Colonic mucosa (tissue), 4 donors: ENCODE measurements around the gene TTN. TPM values are rescaled to one million over a fixed set of nuclear protein-coding genes. Genes with fewer than 3 reads are reported as not detected.

Source experiments
- DNase-seq: peaks from one replicate; pipeline ENCODE4 v3.0.0-alpha.2; 2020
- H3K27ac ChIP-seq: fragments of 200-600 bp; one replicate; pipeline ENCODE4 v1.8.0; 2021
- H3K27me3 ChIP-seq: fragments of 200-600 bp; one replicate; pipeline ENCODE4 v1.8.0; 2021
- H3K36me3 ChIP-seq: fragments of 200-600 bp; one replicate; pipeline ENCODE4 v1.8.0; 2021
- H3K4me1 ChIP-seq: fragments of 200-600 bp; one replicate; pipeline ENCODE4 v1.8.0; 2021; ENCODE audit warnings: mild to moderate bottlenecking
- H3K4me3 ChIP-seq: fragments of 200-600 bp; one replicate; pipeline ENCODE4 v1.8.0; 2021
- H3K9ac ChIP-seq, 2 donors: one replicate each; pipeline ENCODE4 v1.7.0; 2013; ENCODE audit warnings: control low read depth in 2 of 2, low read depth in 2 of 2, low read length in 2 of 2
- H3K9me3 ChIP-seq: fragments of 200-600 bp; one replicate; pipeline ENCODE4 v1.8.0; 2021
- CTCF ChIP-seq: fragments of 200-600 bp; IDR thresholded peaks from one replicate; pipeline ENCODE4 v1.8.0; 2022; ENCODE audit warnings: antibody characterized with exemption, mild to moderate bottlenecking
- intact Hi-C: fragments of 100-400 bp; cut with DNase I; formaldehyde crosslinking; loops from one replicate; pipeline ENCODE4 v1.14.1; 2022
- total RNA-seq, 2 donors: library from RNA; stranded (reverse); fragmentation: NEBNext Ultra II Directional in 1 of 2; extraction: Animal tissue kit (Norgen Biotek cat#: 25700) in 1 of 2; gene quantifications; one replicate each; pipeline ENCODE4 v1.2.1, GENCODE V29; 2021
- donor health status: healthy.
- donor health status: DM: no; HTN: no; CAD: no.
- donor health status: DM: no; HTN: no; CAD: no.

TTN gene
- total RNA-seq, 2 donors from 2014 or later: 0.99 to 1.8 TPM

GRCh38 chr2:178800510-178800909 is 6.7 kb downstream of the TTN start:
- H3K9ac ChIP-seq: no peak overlapping the region
- no peaks in the 10 kb centered on the region for H3K4me1 ChIP-seq
- H3K27ac ChIP-seq: no peak overlapping the region
- no peaks in the 10 kb centered on the region for H3K9me3 ChIP-seq
- DNase-seq: no peak
- H3K27me3 ChIP-seq: no peaks in the 10 kb centered on the region
- intact Hi-C loops: no loop called here
- no peak for TF ChIP-seq CTCF
- no peaks in the 10 kb centered on the region for H3K36me3 ChIP-seq
- no peak overlapping the region for H3K4me3 ChIP-seq

- no peak for DNase-seq
Observed at GRCh38 chr2:178799305-178799704, 7.9 kb downstream of the TTN start.

GRCh38 chr2:178796079-178796677 is 11.0 kb downstream of the TTN start:
- Histone ChIP-seq H3K36me3 (no peaks in the 10 kb centered on the region), H3K27me3 (no peaks in the 10 kb centered on the region), H3K9me3 (no peaks in the 10 kb centered on the region), H3K4me1 (no peaks in the 10 kb centered on the region), H3K4me3 (no peak overlapping the region), H3K9ac (no peak overlapping the region), H3K27ac (no peak overlapping the region)
- TF ChIP-seq CTCF: peak; percentile 38
- DNase-seq: no peak
- intact Hi-C loops: loop anchor here (10.0 kb wide), 1 partner anchor 119 kb away; no protein-coding TSS in a partner anchor

More at GRCh38 chr2:178799305-178799704, 7.9 kb downstream of the TTN start:
- intact Hi-C loops: loop anchor here (10.0 kb wide), 1 partner anchor 115 kb away; no protein-coding TSS in a partner anchor
- Histone ChIP-seq H3K27me3 (no peaks in the 10 kb centered on the region), H3K9ac (no peak overlapping the region), H3K9me3 (no peaks in the 10 kb centered on the region), H3K36me3 (no peaks in the 10 kb centered on the region), H3K27ac (no peak overlapping the region), H3K4me3 (no peak overlapping the region), H3K4me1 (no peaks in the 10 kb centered on the region)
- no peak for TF ChIP-seq CTCF

GRCh38 chr2:178787934-178788333 is 19.3 kb downstream of the TTN start:
- no peak for TF ChIP-seq CTCF
- Histone ChIP-seq H3K27me3 (no peaks in the 10 kb centered on the region), H3K9ac (no peak overlapping the region), H3K27ac (no peak overlapping the region), H3K4me3 (no peak overlapping the region), H3K4me1 (no peaks in the 10 kb centered on the region), H3K9me3 (no peaks in the 10 kb centered on the region), H3K36me3 (no peaks in the 10 kb centered on the region)
- intact Hi-C loops: no loop called here
- DNase-seq: no peak

GRCh38 chr2:178787155-178787554 is 20.1 kb downstream of the TTN start:
- no peak for DNase-seq
- Histone ChIP-seq H3K4me3 (no peak overlapping the region), H3K4me1 (no peaks in the 10 kb centered on the region), H3K27me3 (no peaks in the 10 kb centered on the region), H3K27ac (no peak overlapping the region), H3K9me3 (no peaks in the 10 kb centered on the region), H3K9ac (no peak overlapping the region), H3K36me3 (no peaks in the 10 kb centered on the region)
- no peak for TF ChIP-seq CTCF
- intact Hi-C loops: no loop called here
